8988T (cell line): Measurements from ENCODE around the gene ZFYVE9.
A peak's percentile ranks its signal among the peaks of the same experiment; 100 is the strongest.
"Not testable (repeated sequence)": the region's sequence is repeated elsewhere in the genome, so short reads cannot be mapped to it uniquely, and the experiment has no call there.

Experiments used
- DNase-seq: peaks from one replicate; pipeline ENCODE4 v3.0.0; 2011

ZFYVE9 gene

GRCh38 chr1:52152572-52152971 is 10.7 kb downstream of the ZFYVE9 start:
- no peak for DNase-seq

- DNase-seq = no peak
Measured at GRCh38 chr1:52153010-52153409, 11.1 kb downstream of the ZFYVE9 start.

- DNase-seq = no peak
Measured at GRCh38 chr1:52153898-52154297, 12.0 kb downstream of the ZFYVE9 start.

GRCh38 chr1:52156460-52156859 is 14.6 kb downstream of the ZFYVE9 start:
- no peak for DNase-seq

GRCh38 chr1:52157582-52157981 is 15.7 kb downstream of the ZFYVE9 start:
- no peak for DNase-seq

- DNase-seq = no peak
Measured at GRCh38 chr1:52158218-52158617, 16.3 kb downstream of the ZFYVE9 start.

GRCh38 chr1:52159033-52159789 is 17.3 kb downstream of the ZFYVE9 start:
- peak; percentile 38 for DNase-seq

- no peak for DNase-seq
Measured at GRCh38 chr1:52162947-52163346, 21.1 kb downstream of the ZFYVE9 start.

- no peak for DNase-seq
Measured at GRCh38 chr1:52164604-52165003, 22.7 kb downstream of the ZFYVE9 start.

- no peak for DNase-seq
Measured at GRCh38 chr1:52166996-52167753, 25.3 kb downstream of the ZFYVE9 start.

GRCh38 chr1:52168373-52169080 is 26.6 kb downstream of the ZFYVE9 start:
- no peak for DNase-seq

- not testable (repeated sequence) for DNase-seq
Measured at GRCh38 chr1:52171149-52171548, 29.3 kb downstream of the ZFYVE9 start.

- no peak for DNase-seq
Measured at GRCh38 chr1:52179073-52179472, 37.2 kb downstream of the ZFYVE9 start.

- DNase-seq = no peak
Measured at GRCh38 chr1:52180176-52180575, 38.3 kb downstream of the ZFYVE9 start.

GRCh38 chr1:52181759-52182158 is 39.9 kb downstream of the ZFYVE9 start:
- not testable (repeated sequence) for DNase-seq

- DNase-seq = not testable (repeated sequence)
Measured at GRCh38 chr1:52182328-52182727, 40.4 kb downstream of the ZFYVE9 start.

GRCh38 chr1:52182874-52183400 is 41.0 kb downstream of the ZFYVE9 start:
- no peak for DNase-seq

GRCh38 chr1:52186449-52186848 is 44.6 kb downstream of the ZFYVE9 start:
- DNase-seq = no peak

- DNase-seq = no peak
Measured at GRCh38 chr1:52189898-52190480, 48.1 kb downstream of the ZFYVE9 start.

- DNase-seq = no peak
Measured at GRCh38 chr1:52190500-52191252, 48.8 kb downstream of the ZFYVE9 start.

- DNase-seq = no peak
Measured at GRCh38 chr1:52191395-52191965, 49.6 kb downstream of the ZFYVE9 start.

- DNase-seq = no peak
Measured at GRCh38 chr1:52192024-52192423, 50.1 kb downstream of the ZFYVE9 start.
